IPS DF 4.7 (cell line): ENCODE measurements around the gene DOCK4.
A peak's percentile ranks its signal among the peaks of the same experiment; 100 is the strongest.

ENCODE experiments used
- DNase-seq: peaks from one replicate; pipeline ENCODE4 v3.0.0-alpha.2; 2013; ENCODE audit warnings: low spot score; ENCODE audit errors: extremely low read depth

DOCK4 gene

DNA sequence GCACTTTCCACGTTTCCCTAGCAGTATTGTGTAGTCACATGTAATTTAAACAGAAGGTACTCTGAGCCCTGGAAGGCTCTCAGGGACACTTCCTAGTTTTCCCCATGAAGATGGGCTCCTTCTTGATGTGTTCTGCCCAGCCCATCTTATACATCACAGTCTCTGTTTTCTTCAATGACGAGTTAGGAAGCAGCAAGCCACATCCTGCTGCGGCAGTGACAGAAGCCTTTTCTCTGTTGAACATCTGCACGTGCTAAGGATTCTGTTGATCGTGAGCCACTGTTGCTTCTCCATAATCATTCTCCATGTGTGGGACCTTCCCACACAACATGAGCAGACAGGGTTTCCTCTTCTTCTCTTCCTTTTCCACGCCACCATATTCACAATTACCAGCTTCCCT is 346.0 kb downstream of the DOCK4 start:
- DNase-seq = no peak

DNA sequence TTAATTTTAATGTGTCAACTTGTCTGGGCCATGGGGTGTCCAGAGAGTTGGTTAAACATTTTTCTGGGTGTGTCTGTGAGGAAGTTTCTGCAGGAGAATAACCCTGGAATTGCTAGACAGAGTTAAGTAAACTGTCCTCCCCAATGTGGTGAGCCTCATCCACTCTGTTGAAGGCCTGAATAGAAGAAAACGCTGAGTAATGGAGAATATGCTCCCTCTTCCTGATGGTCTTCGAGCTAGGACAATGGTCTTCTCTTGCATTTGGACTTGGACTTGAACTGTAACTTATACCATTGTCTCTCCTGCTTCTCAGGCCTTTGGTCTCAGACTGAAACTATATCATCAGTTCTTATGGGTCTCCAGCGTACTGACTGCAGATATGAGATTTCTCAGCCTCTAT is 347.9 kb downstream of the DOCK4 start:
- DNase-seq = no peak

DNA sequence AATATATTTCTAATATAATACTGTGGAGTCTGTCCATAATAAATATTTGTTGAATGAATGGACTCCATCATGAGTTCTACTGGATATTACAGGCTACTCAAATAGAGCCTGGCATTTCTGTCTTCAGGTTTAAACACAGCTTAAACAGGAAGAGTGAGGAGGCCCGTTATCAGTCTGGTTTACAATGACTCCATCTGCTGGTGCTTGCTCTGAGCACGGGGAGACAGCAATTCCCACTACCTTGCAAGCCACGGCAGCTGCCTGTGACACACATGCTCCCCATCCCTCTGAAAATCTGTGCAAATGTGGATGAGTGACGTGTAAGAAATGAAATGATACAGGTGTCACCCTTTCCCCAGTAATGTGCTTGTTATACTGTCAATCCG is 350.4 kb downstream of the DOCK4 start:
- DNase-seq = no peak

DNA sequence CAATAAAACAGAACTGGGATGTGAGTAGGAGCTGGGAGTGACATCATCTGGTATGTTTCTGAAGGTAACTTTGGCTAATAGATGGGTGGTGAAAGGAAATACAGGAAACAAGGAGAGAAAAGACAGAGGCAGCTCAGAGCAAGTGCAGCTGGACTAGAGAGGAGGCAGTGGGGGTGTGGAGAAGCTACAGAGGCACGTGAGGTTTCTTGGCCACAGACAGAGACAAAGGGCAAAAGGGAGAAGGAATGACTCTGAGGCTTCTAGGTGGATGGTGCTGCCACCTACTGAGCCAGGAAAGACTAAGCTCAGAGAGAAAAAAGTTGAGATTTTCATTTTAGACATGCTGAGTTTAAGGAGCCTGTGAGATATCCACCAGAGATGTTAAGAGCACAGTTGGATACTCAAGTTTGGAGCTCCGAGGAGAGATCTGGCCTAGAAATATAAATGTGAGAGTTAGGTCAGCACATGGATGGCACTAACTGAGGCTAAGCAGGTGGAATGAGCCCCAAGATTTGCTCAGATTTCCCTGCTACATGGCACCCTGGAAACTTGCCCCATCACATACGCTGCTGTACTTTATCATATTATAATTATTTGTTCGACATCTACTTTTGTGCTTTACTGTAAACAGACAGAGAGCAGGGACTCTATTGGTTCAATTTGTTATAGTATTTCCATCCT is 350.9 kb downstream of the DOCK4 start:
- DNase-seq = peak; percentile 60

DNA sequence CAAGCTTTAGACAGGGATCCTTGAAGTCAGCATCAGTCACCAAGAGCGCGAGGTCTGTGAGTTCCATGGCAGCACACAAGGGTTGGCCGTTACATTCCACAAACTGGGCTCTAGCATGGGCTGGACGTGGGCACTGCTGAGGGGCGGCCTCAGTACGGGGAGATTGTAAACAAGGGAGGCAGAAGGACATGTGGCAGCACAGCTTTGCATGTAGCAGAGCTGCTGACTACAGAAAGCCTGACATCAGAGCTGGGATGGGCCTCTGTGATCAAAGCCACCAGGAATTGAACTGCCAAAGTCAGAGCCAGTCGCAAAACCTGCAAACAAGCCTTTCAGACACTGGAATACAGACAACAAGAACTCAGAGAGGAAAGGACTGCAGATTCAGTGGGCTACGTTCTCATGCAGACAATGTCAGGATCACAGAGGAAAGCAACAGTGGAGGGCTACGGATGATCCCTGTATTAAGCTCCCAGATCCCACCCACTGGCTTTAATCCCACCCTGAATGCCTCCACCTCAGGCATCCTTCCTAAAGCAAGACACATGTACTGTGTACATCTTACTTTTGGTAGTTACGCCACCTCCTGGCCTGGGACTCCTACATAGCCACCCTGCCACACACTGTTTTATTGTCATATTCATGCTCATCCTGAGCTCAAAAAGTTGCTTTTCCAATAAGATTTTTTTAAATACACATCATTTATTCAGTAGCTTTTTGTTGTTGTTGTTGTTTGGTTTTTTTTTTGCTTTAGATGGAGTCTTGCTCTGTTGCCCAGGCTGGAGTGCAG is 352.8 kb downstream of the DOCK4 start:
- no peak for DNase-seq

DNA sequence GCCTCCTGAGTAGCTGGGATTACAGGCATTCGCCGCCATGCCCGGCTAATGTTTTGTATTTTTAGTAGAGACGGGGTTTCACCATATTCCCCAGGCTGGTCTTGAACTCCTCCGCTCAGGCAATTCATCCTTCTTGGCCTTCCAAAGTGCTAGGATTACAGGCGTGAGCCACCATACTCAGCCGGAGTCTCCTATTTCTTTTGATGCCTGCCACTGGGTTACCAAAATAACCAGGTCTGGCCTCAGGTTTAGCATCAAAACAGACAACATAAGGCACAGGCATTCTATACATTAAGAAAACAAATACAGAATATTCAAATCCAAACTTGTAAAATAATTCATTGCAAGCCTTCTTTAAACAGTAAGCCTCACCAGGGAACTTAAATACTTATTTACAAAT is 354.1 kb downstream of the DOCK4 start:
- DNase-seq = no peak

DNA sequence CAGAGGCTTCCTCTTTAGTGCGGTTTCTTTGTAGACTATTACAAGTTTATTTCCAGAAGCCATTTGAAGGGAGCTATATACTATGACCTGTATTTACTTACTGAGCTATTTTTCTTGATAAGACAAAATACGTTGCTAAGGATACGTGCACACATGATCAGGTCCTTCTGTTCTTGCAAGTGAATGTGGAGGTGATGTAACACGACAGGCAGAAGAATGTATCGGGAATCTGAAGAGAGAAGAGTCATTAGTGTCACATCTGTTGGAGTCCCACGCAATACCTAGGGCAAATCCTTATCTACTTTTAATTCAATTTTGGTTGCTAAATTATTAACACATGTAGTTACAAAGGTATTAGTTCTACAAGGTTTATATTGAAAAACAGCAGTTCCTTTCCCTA is 359.3 kb downstream of the DOCK4 start:
- no peak for DNase-seq

DNA sequence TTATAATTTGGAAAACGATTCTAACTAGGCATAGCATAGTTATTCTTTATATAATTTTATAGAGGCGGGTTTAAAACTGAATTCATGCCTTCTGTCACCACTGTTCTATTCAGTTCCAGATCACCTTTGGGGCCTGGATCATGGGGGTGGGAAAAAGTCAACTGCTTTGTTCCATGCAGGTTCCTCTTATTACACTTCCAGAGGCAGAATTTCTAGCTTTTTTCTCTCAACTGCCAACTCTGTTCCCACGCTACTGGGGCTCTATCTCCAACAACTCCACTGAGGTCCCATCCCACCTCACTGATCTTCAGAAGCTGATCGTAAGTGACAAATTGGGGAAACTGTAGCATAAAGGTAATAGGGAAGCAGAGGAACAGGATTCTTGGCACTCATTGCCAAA is 360.3 kb downstream of the DOCK4 start:
- DNase-seq = no peak

DNA sequence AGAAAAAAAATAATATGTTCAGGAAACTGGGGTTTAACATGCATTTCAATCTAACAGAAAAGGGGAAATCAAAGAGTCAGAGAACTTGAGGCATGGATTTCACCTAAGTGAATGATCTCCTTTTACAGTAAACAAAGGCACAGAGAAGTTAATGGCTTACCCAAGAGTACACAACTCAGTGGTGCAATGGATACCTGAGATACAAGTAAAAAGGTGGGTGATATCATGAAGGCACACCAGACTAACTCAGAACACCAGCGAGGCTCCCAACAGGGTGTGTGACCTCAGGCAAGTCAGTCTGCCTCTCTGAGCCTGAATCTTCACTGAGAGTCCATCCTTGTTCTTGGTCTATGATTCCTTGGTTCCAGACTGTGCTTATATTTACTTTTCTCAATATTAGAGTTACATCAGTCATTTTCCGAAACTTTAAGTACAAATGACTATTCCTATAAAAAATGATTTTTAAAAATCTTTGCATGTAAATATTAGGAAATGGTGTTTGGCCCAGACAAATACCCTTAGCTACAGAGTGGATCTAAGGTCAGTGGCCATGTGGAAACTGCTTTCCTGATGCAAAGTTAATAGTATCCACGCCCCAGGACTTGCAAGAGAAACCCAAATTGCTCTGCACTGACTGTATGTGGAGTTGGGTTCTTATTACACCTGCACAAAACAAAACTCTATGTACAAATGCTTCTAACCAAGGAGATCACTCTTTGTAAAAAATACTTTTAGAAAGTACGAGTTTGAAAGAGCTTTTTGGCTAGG is 361.1 kb downstream of the DOCK4 start:
- no peak for DNase-seq

DNA sequence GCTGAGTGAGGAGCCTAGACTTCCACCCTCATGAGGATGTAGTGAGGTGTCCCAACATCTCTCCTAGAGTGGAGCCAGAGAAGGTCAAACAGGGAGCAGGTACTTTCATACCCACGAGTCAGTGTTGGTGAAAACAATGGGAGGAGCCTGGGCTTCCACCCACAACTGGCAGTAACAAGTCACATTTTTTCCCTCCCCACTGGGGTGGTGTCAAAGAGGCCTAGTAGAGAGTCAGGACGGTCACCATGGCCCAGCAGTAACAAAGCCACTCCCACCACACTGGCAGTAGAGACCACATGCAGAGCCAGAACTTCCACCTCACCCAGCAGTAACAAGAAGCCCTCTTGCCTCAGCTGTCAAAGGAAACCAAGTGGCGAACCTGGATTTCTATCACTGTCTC is 363.7 kb downstream of the DOCK4 start:
- DNase-seq = no peak

DNA sequence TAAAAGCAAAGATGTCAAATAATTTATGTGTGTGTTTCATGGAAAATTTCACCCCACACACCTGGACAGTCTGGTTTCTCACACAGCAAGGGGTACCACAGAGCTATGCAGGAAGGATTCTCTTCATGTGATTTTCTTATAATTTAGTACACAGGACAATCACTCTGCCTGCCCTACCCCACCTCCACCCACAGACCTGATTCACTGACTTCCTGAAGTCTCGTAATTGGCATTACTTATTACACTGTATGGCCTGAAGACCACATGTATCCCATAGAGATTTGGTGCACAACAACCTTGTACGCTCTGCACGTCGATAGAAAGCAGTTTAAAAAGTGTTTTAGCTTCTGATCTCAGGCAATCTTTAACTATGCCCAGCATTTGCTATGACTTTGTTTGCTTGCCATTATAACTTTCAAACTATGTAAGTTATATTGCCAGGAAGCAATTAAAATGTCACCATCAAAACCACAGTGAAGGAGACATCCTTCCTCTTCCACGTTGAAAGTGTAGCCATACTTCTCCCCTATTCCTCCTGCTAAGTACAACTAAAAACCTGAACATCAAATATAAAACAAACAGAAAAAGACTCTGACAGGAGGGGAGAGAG is 364.5 kb downstream of the DOCK4 start:
- DNase-seq = no peak

DNA sequence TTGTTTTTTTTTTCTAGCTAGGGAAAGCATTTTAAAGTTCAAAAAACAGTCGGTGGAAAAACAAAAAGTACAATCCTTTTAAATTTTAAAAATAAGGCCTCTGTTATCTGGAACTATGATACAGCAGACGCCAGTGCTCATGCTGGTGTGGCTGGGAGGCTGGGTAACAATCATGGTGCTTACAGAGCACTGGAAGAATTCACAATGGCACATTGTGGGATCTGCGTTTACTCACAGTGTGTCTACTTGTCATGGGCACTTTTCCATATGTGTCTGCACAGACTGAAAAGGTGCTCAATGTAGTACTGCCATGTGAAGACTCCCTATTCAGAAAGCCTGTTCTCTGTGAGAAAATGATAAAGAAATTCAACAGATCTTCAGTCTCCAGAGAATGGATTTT is 365.7 kb downstream of the DOCK4 start:
- no peak for DNase-seq

DNA sequence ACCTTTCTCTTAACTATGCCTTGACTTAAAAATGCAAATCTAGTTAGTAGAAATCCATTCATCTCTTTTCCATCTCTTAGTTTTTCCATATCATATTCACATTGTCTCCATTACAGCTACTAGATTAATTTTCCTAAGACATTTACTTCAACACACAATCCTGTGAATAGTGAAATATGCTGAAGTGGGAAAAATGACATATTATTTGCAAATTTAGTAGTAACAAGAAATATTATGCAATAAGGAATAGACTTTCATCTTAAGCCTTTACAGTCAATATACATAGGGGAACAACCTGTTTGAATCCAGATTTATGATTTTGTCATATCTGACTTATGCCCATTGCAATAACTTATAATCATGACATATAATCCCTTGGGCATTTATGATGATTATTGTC is 366.9 kb downstream of the DOCK4 start:
- no peak for DNase-seq

DNA sequence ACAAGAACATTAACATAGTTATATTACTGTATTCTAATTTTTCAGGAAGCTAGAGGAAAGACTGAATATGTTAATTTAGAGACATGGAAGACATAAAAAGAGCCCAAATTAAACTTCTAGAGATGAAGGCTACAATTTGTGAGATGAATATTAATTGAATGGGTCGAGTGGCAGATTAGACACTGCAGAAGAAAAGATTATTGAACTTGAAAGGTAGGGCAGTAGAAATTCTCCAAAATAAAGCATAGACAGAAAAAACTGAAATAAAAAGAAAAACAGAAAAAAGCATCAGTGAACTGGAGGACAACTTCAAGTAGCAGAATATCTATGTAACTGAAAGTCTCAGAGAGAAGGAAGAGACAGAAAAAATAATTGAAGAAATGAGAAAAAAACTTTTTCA is 369.6 kb downstream of the DOCK4 start:
- DNase-seq = no peak

DNA sequence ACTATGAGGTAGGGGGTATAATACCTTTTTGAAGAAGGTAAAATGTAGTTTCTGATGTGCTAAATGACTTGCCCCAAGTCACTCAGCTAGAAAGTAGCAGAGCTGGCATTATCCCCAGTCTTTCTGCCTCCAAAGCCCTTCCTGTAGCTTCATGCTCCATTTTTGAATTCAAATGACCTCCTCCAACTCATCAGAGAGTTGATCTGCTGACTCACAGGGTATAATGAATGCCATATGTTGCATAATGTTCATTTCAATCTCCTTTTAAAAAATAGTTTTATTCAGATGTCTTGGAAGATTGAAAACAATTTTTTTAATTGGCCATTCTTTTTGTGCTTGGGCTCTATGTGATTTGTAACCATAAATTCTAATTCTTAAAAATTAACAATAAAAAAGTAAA is 371.1 kb downstream of the DOCK4 start:
- DNase-seq = no peak

DNA sequence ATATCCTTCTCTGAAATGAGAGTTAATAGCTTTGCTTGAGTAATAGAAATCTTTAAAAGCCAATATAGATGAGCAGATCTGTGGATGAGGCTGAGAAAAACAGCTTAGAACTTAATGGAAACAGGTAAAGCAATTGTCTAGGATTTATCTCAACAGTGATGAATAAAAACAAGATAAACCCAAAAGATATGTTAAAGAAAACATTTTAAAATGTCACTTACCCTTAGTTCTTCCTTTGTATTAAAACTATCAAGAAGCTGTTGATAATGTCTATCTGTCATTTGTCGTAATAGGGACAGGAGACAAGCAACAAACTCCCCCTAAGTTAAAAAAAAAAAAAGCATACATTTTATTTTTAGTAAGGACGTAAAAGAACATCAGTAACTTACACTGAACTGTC is 371.8 kb downstream of the DOCK4 start:
- DNase-seq = no peak

DNA sequence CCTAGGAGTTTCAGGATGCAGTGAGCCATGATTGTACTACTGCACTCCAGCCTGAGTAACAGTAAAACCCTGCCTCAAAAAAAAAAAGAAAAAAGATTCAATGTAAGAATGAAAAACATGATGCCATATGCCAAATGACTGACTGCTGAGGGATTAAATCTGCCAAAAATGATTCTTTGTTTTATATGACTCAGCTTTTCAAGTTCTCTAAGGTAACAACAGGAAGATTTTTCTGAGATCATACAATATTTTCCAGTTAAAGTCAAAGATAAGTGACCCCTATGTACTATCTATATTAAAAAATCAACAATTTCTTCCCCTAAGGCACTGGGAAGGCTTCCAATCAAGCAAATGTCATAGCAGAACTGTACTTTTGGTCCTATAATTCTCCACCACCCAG is 372.7 kb downstream of the DOCK4 start:
- no peak for DNase-seq

DNA sequence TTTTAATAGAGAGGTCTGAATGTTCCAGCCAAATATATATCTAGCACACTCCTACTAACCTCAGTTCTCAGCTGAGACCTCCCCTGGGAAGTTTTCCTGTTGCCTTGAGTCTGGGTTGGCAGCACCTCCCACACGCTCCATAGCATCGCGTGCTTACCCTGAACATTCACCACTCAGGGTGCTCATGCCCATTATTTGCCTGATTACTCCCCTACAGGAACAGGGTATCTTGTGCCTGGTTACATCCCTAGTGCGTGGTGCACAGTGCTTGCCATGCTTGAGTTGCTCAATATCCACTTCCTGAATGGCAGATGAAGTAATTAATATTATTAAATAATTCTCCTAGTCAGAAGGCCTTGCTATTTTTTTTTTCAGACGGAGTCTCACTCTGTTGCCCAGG is 374.0 kb downstream of the DOCK4 start:
- DNase-seq = no peak

DNA sequence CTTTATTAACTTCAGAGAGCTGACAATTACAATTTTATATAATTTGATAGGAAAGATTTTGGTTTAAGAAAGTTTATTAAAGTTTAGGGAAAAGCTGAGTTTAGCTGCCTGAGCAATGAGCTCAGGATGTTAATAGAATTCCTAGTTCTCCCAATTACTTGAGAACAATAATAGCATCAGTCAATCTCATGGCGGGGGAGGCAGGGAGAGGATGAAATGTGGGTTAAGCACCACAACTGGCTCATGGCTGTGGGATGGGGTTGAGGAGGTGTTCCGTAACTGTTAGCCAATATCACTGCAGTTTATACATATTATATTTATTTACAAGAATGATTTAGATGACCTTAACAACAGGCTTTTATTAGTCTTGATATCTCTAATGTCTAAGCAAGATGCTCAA is 377.0 kb downstream of the DOCK4 start:
- DNase-seq = no peak

DNA sequence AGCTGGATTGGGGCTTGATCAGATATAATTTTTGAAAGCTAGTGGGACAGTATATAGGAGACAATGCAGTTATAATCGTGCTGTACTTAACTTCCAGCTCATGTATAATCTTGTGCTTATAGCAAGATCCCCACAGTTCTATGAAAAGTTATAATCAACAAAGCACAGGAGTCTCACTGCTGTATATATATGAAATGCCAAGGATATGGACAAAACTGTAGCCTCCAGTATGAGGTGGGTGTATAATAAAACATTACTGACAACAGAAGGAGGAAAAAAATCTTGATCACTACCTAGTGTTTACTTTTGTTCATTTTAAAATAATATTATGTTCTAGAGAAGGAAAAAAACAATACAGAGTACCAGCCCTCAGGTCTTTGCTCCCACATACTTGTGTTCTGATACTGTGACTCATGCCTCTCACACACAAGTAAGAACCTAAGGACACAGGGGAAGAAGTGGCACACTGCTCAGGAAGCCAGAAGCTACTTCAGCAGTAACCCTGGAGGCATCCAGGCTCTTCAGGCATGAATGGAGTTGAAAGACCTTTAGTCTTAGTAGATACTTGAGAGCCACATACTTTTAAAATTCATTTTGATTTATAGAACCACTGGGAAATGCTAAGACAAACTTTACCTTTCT is 378.2 kb downstream of the DOCK4 start:
- DNase-seq = no peak

DNA sequence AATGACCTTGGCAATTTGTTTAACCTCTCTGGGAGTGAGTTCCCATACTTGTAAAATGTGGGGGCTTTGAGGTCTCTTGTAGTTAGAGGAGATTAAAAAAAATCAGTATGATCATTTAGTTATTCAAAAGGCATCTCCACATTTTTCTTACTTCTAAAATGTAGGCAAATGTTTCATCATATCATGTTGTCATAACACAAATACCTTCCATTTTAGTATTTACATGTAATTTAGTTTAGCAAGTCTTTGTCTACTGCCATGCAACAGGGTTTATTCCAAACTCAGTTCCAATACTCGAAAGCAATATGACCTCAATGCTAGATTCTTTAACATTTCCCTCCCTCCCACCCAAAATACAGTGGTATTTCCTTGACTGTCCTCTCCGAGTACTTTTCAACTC is 381.2 kb downstream of the DOCK4 start:
- DNase-seq = no peak

DNA sequence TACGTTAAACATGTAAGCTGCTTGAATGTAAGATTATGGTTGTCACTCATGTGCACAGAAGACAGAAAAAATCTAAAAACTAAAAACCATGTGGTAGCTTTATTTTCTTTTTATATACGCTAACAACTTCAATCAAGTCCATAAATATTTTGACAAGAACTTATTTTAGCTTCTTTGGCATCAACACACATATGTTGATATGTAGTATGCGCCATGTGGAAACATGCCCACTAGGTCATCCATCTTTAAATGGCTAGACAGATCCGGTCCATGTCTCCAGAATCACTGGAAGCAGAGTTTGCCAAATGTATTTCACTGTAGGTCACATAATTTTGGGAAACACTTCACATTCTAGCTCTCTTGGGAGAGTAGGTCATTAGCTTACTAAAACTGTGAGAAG is 382.4 kb downstream of the DOCK4 start:
- no peak for DNase-seq
